Fibroblast of the aortic adventitia (primary cell): Measurements from ENCODE around the gene ZNF74. TPM values are rescaled to one million over a fixed set of nuclear protein-coding genes. Genes with fewer than 3 reads are reported as not detected.

ENCODE experiments used
- DNase-seq: peaks from one replicate; pipeline ENCODE4 v3.0.0-alpha.2; 2010; ENCODE audit warnings: low read depth
- H3K4me3 ChIP-seq: 2 replicates; pipeline ENCODE4 v1.5.1; 2011; ENCODE audit warnings: low read depth, mild to moderate bottlenecking, control low read depth, low read length, moderate library complexity
- CTCF ChIP-seq: IDR thresholded peaks from 2 replicates; pipeline ENCODE4 v1.5.1; 2011; ENCODE audit warnings: mild to moderate bottlenecking, low read length, control low read depth, inconsistent platforms; ENCODE audit not compliant: insufficient read depth
- total RNA-seq: library from RNA; depleted of rRNA; stranded (reverse); fragments of >200 nt; gene quantifications from 2 replicates; pipeline ENCODE4 v1.2.3, GENCODE V29; 2012; ENCODE audit warnings: low replicate concordance

ZNF74 gene
- total RNA-seq, 1 donor = 5.8 TPM

- peak; percentile 42 for DNase-seq
- H3K4me3 ChIP-seq = no peak overlapping the region
- TF ChIP-seq CTCF = no peak
These were observed 47.9 kb downstream of the ZNF74 start for GRCh38 chr22:20441631-20442484.

- no peak for DNase-seq
- no peak overlapping the region for H3K4me3 ChIP-seq
- no peak for TF ChIP-seq CTCF
These were observed 48.7 kb downstream of the ZNF74 start for GRCh38 chr22:20442485-20443284.

GRCh38 chr22:20444325-20444724 lies 50.4 kb downstream of the ZNF74 start:
- H3K4me3 ChIP-seq = no peak overlapping the region
- DNase-seq = no peak
- no peak for TF ChIP-seq CTCF

- no peak overlapping the region for H3K4me3 ChIP-seq
- DNase-seq = no peak
- TF ChIP-seq CTCF = no peak
These were observed 52.5 kb downstream of the ZNF74 start for GRCh38 chr22:20446383-20446970.

GRCh38 chr22:20448630-20449029 lies 54.7 kb downstream of the ZNF74 start:
- DNase-seq = no peak
- H3K4me3 ChIP-seq = no peak overlapping the region
- no peak for TF ChIP-seq CTCF

- TF ChIP-seq CTCF = no peak
- no peak overlapping the region for H3K4me3 ChIP-seq
These were observed 56.0 kb downstream of the ZNF74 start for GRCh38 chr22:20449819-20450550.

More at GRCh38 chr22:20449819-20450550, 56.0 kb downstream of the ZNF74 start:
- DNase-seq = no peak
